ENCODE results near the gene LAMTOR4. TPM values are rescaled to one million over a fixed set of nuclear protein-coding genes. Genes with fewer than 3 reads are reported as not detected.

LAMTOR4 gene
- polyA plus RNA-seq, 4 donors, result 141 to 370 (median 222) TPM

- no peaks in the 10 kb centered on the region for H3K27me3 ChIP-seq (ENCODE audit: control insufficient read depth in 3 of 3, insufficient read depth in 3 of 3, low read length in 3 of 3)
- peaks cover 3 to 75% (median 5%) of the 10 kb centered on the region in 3 donors for H3K36me3 ChIP-seq (ENCODE audit: control insufficient read depth in 3 of 3, insufficient read depth in 2 of 3, low read depth in 1 of 3, low read length in 3 of 3)
- H3K9me3 ChIP-seq (ENCODE audit: control insufficient read depth in 2 of 2, insufficient read depth in 1 of 2, low read depth in 1 of 2, low read length in 1 of 2), result no peaks in the 10 kb centered on the region
- FAIRE-seq, result no peak
- H3K4me1 ChIP-seq (ENCODE audit: control insufficient read depth in 3 of 3, insufficient read depth in 2 of 3, low read depth in 1 of 3, low read length in 2 of 3), result peaks cover 0 to 3% (median 3%) of the 10 kb centered on the region in 3 donors
- H3K27ac ChIP-seq (ENCODE audit: low read depth in 1 of 3, low read length in 2 of 3), result no peak overlapping the region
- H3K4me3 ChIP-seq (ENCODE audit: low read depth in 1 of 3, low read length in 3 of 3), result no peak overlapping the region
- no peak for DNase-seq
- WGBS, 3 donors, result 96 to 100% (median 98%) methylated on average over 4 of the region's 4 CpGs
These were observed 43.2 kb upstream of the LAMTOR4 start for GRCh38 chr7:100105534-100105933.

GRCh38 chr7:100106633-100107032 lies 42.1 kb upstream of the LAMTOR4 start:
- Histone ChIP-seq H3K36me3 (ENCODE audit: control insufficient read depth in 3 of 3, insufficient read depth in 2 of 3, low read depth in 1 of 3, low read length in 3 of 3) (peaks cover 4 to 85% (median 5%) of the 10 kb centered on the region in 3 donors), H3K9me3 (ENCODE audit: control insufficient read depth in 2 of 2, insufficient read depth in 1 of 2, low read depth in 1 of 2, low read length in 1 of 2) (no peaks in the 10 kb centered on the region), H3K27ac (ENCODE audit: low read depth in 1 of 3, low read length in 2 of 3) (no peak overlapping the region), H3K4me1 (ENCODE audit: control insufficient read depth in 3 of 3, insufficient read depth in 2 of 3, low read depth in 1 of 3, low read length in 2 of 3) (peaks cover 0 to 3% (median 3%) of the 10 kb centered on the region in 3 donors), H3K27me3 (ENCODE audit: control insufficient read depth in 3 of 3, insufficient read depth in 3 of 3, low read length in 3 of 3) (no peaks in the 10 kb centered on the region), H3K4me3 (ENCODE audit: low read depth in 1 of 3, low read length in 3 of 3) (no peak overlapping the region)
- 78 to 80% (median 80%) methylated on average over 17 of the region's 17 CpGs for WGBS, 3 donors
- FAIRE-seq, result no peak
- no peak for DNase-seq

- WGBS, 3 donors, result 83 to 89% (median 86%) methylated on average over 19 to 25 of the region's 25 CpGs
- H3K4me3 ChIP-seq (ENCODE audit: low read depth in 1 of 3, low read length in 3 of 3), result no peak overlapping the region
- no peak overlapping the region for H3K27ac ChIP-seq (ENCODE audit: low read depth in 1 of 3, low read length in 2 of 3)
- peaks cover 0 to 3% (median 3%) of the 10 kb centered on the region in 3 donors for H3K4me1 ChIP-seq (ENCODE audit: control insufficient read depth in 3 of 3, insufficient read depth in 2 of 3, low read depth in 1 of 3, low read length in 2 of 3)
- FAIRE-seq (no peak), DNase-seq (no peak)
- H3K27me3 ChIP-seq (ENCODE audit: control insufficient read depth in 3 of 3, insufficient read depth in 3 of 3, low read length in 3 of 3), result no peaks in the 10 kb centered on the region
- H3K36me3 ChIP-seq (ENCODE audit: control insufficient read depth in 3 of 3, insufficient read depth in 2 of 3, low read depth in 1 of 3, low read length in 3 of 3), result peaks cover 6 to 91% (median 10%) of the 10 kb centered on the region in 3 donors
- H3K9me3 ChIP-seq (ENCODE audit: control insufficient read depth in 2 of 2, insufficient read depth in 1 of 2, low read depth in 1 of 2, low read length in 1 of 2), result no peaks in the 10 kb centered on the region
These were observed 41.5 kb upstream of the LAMTOR4 start for GRCh38 chr7:100107125-100107737.

- no peak for FAIRE-seq
- Histone ChIP-seq H3K4me3 (ENCODE audit: low read depth in 1 of 3, low read length in 3 of 3) (no peak overlapping the region), H3K36me3 (ENCODE audit: control insufficient read depth in 3 of 3, insufficient read depth in 2 of 3, low read depth in 1 of 3, low read length in 3 of 3) (peaks cover 6 to 93% (median 10%) of the 10 kb centered on the region in 3 donors), H3K4me1 (ENCODE audit: control insufficient read depth in 3 of 3, insufficient read depth in 2 of 3, low read depth in 1 of 3, low read length in 2 of 3) (no peaks in the 10 kb centered on the region), H3K27ac (ENCODE audit: low read depth in 1 of 3, low read length in 2 of 3) (no peak overlapping the region), H3K9me3 (ENCODE audit: control insufficient read depth in 2 of 2, insufficient read depth in 1 of 2, low read depth in 1 of 2, low read length in 1 of 2) (no peaks in the 10 kb centered on the region), H3K27me3 (ENCODE audit: control insufficient read depth in 3 of 3, insufficient read depth in 3 of 3, low read length in 3 of 3) (no peaks in the 10 kb centered on the region)
- DNase-seq, result no peak
- WGBS, 3 donors, result 80 to 90% (median 86%) methylated on average over 11 of the region's 11 CpGs
These were observed 40.8 kb upstream of the LAMTOR4 start for GRCh38 chr7:100107890-100108289.

GRCh38 chr7:100109521-100110163 lies 39.1 kb upstream of the LAMTOR4 start:
- 83 to 93% (median 91%) methylated on average over 11 to 12 of the region's 12 CpGs for WGBS, 3 donors
- Histone ChIP-seq H3K4me3 (ENCODE audit: low read depth in 1 of 3, low read length in 3 of 3) (no peak overlapping the region), H3K4me1 (ENCODE audit: control insufficient read depth in 3 of 3, insufficient read depth in 2 of 3, low read depth in 1 of 3, low read length in 2 of 3) (no peaks in the 10 kb centered on the region), H3K27me3 (ENCODE audit: control insufficient read depth in 3 of 3, insufficient read depth in 3 of 3, low read length in 3 of 3) (no peaks in the 10 kb centered on the region), H3K36me3 (ENCODE audit: control insufficient read depth in 3 of 3, insufficient read depth in 2 of 3, low read depth in 1 of 3, low read length in 3 of 3) (peaks cover 6 to 94% (median 10%) of the 10 kb centered on the region in 3 donors), H3K9me3 (ENCODE audit: control insufficient read depth in 2 of 2, insufficient read depth in 1 of 2, low read depth in 1 of 2, low read length in 1 of 2) (no peaks in the 10 kb centered on the region), H3K27ac (ENCODE audit: low read depth in 1 of 3, low read length in 2 of 3) (no peak overlapping the region)
- DNase-seq, result no peak
- no peak for FAIRE-seq

GRCh38 chr7:100111156-100111555 lies 37.6 kb upstream of the LAMTOR4 start:
- FAIRE-seq (no peak), DNase-seq (no peak)
- H3K36me3 ChIP-seq (ENCODE audit: control insufficient read depth in 3 of 3, insufficient read depth in 2 of 3, low read depth in 1 of 3, low read length in 3 of 3), result peaks cover 6 to 86% (median 10%) of the 10 kb centered on the region in 3 donors
- H3K27ac ChIP-seq (ENCODE audit: low read depth in 1 of 3, low read length in 2 of 3), result no peak overlapping the region
- H3K4me3 ChIP-seq (ENCODE audit: low read depth in 1 of 3, low read length in 3 of 3), result no peak overlapping the region
- 88 to 94% (median 89%) methylated on average over 7 of the region's 7 CpGs for WGBS, 3 donors
- no peaks in the 10 kb centered on the region for H3K9me3 ChIP-seq (ENCODE audit: control insufficient read depth in 2 of 2, insufficient read depth in 1 of 2, low read depth in 1 of 2, low read length in 1 of 2)
- H3K4me1 ChIP-seq (ENCODE audit: control insufficient read depth in 3 of 3, insufficient read depth in 2 of 3, low read depth in 1 of 3, low read length in 2 of 3), result no peaks in the 10 kb centered on the region
- H3K27me3 ChIP-seq (ENCODE audit: control insufficient read depth in 3 of 3, insufficient read depth in 3 of 3, low read length in 3 of 3), result no peaks in the 10 kb centered on the region

- Histone ChIP-seq H3K36me3 (ENCODE audit: control insufficient read depth in 3 of 3, insufficient read depth in 2 of 3, low read depth in 1 of 3, low read length in 3 of 3) (peaks cover 4 to 79% (median 10%) of the 10 kb centered on the region in 3 donors), H3K27me3 (ENCODE audit: control insufficient read depth in 3 of 3, insufficient read depth in 3 of 3, low read length in 3 of 3) (no peaks in the 10 kb centered on the region), H3K4me1 (ENCODE audit: control insufficient read depth in 3 of 3, insufficient read depth in 2 of 3, low read depth in 1 of 3, low read length in 2 of 3) (no peaks in the 10 kb centered on the region), H3K27ac (ENCODE audit: low read depth in 1 of 3, low read length in 2 of 3) (no peak overlapping the region), H3K4me3 (ENCODE audit: low read depth in 1 of 3, low read length in 3 of 3) (no peak overlapping the region), H3K9me3 (ENCODE audit: control insufficient read depth in 2 of 2, insufficient read depth in 1 of 2, low read depth in 1 of 2, low read length in 1 of 2) (no peaks in the 10 kb centered on the region)
- no peak for DNase-seq
- 85 to 86% (median 85%) methylated on average over 9 to 13 of the region's 13 CpGs for WGBS, 3 donors
- FAIRE-seq, result no peak
These were observed 36.8 kb upstream of the LAMTOR4 start for GRCh38 chr7:100111914-100112313.

GRCh38 chr7:100115026-100115425 lies 33.7 kb upstream of the LAMTOR4 start:
- Histone ChIP-seq H3K27me3 (ENCODE audit: control insufficient read depth in 3 of 3, insufficient read depth in 3 of 3, low read length in 3 of 3) (no peaks in the 10 kb centered on the region), H3K27ac (ENCODE audit: low read depth in 1 of 3, low read length in 2 of 3) (no peak overlapping the region), H3K36me3 (ENCODE audit: control insufficient read depth in 3 of 3, insufficient read depth in 2 of 3, low read depth in 1 of 3, low read length in 3 of 3) (peaks cover 4 to 50% (median 5%) of the 10 kb centered on the region in 3 donors), H3K4me3 (ENCODE audit: low read depth in 1 of 3, low read length in 3 of 3) (no peak overlapping the region), H3K4me1 (ENCODE audit: control insufficient read depth in 3 of 3, insufficient read depth in 2 of 3, low read depth in 1 of 3, low read length in 2 of 3) (peaks cover under 1 to 9% (median 2%) of the 10 kb centered on the region in 3 donors), H3K9me3 (ENCODE audit: control insufficient read depth in 2 of 2, insufficient read depth in 1 of 2, low read depth in 1 of 2, low read length in 1 of 2) (no peaks in the 10 kb centered on the region)
- WGBS, 3 donors, result 85 to 90% (median 88%) methylated on average over 7 of the region's 7 CpGs
- FAIRE-seq (no peak), DNase-seq (no peak)
